GM18870 (cell line): ENCODE measurements around the gene RAD23A.
"Not testable (repeated sequence)": the region's sequence is repeated elsewhere in the genome, so short reads cannot be mapped to it uniquely, and the experiment has no call there.

Source experiments
- ATAC-seq: cut with Tn5 transposase; IDR thresholded peaks from one replicate; pipeline ENCODE4 v1.9.1; 2021; ENCODE audit warnings: moderate library complexity; ENCODE audit not compliant: unreplicated experiment

RAD23A gene

GRCh38 chr19:12937927-12938778 lies 7.5 kb upstream of the RAD23A start, which contains the start of gene CALR:
Gene CALR (plus strand): TSS chr19:12938609. CDS start chr19:12938680, 71 bp downstream.
- ATAC-seq: peak; percentile 76

GRCh38 chr19:12938779-12939601 lies 6.7 kb upstream of the RAD23A start:
- ATAC-seq: no peak

DNA sequence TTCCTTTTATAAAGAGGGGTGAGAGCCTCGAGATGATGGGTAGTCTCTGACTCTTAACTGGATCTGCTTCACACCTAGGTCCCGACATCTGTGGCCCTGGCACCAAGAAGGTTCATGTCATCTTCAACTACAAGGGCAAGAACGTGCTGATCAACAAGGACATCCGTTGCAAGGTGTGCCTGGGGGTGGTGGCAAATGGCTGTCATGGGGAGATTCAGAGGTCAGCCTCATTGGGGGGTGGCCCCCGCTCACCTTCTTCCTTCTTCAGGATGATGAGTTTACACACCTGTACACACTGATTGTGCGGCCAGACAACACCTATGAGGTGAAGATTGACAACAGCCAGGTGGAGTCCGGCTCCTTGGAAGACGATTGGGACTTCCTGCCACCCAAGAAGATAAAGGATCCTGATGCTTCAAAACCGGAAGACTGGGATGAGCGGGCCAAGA lies 5.7 kb upstream of the RAD23A start:
- no peak for ATAC-seq

- ATAC-seq: no peak
These were observed 4.8 kb upstream of the RAD23A start for GRCh38 chr19:12940897-12941296.

DNA sequence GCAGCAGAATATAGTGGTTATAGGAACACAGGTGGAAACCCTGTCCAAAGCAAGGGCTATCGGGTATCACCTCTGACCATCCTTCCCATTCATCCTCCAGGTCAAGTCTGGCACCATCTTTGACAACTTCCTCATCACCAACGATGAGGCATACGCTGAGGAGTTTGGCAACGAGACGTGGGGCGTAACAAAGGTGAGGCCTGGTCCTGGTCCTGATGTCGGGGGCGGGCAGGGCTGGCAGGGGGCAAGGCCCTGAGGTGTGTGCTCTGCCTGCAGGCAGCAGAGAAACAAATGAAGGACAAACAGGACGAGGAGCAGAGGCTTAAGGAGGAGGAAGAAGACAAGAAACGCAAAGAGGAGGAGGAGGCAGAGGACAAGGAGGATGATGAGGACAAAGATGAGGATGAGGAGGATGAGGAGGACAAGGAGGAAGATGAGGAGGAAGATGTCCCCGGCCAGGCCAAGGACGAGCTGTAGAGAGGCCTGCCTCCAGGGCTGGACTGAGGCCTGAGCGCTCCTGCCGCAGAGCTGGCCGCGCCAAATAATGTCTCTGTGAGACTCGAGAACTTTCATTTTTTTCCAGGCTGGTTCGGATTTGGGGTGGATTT lies 2.1 kb upstream of the RAD23A start:
- no peak for ATAC-seq

DNA sequence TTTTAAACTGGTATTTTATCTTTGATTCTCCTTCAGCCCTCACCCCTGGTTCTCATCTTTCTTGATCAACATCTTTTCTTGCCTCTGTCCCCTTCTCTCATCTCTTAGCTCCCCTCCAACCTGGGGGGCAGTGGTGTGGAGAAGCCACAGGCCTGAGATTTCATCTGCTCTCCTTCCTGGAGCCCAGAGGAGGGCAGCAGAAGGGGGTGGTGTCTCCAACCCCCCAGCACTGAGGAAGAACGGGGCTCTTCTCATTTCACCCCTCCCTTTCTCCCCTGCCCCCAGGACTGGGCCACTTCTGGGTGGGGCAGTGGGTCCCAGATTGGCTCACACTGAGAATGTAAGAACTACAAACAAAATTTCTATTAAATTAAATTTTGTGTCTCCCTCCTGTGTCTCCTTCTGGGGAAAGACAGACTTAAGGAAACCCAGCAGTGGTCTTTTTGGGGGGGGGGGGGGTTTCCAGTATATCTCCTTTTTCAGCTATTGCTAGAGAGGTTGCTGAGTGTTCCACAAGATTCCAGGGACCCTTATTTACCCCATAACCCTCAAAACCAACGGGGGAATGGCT lies 1.5 kb upstream of the RAD23A start:
- ATAC-seq: no peak

- ATAC-seq: no peak
These were observed 545 bp downstream of the RAD23A start for GRCh38 chr19:12946092-12946721.

DNA sequence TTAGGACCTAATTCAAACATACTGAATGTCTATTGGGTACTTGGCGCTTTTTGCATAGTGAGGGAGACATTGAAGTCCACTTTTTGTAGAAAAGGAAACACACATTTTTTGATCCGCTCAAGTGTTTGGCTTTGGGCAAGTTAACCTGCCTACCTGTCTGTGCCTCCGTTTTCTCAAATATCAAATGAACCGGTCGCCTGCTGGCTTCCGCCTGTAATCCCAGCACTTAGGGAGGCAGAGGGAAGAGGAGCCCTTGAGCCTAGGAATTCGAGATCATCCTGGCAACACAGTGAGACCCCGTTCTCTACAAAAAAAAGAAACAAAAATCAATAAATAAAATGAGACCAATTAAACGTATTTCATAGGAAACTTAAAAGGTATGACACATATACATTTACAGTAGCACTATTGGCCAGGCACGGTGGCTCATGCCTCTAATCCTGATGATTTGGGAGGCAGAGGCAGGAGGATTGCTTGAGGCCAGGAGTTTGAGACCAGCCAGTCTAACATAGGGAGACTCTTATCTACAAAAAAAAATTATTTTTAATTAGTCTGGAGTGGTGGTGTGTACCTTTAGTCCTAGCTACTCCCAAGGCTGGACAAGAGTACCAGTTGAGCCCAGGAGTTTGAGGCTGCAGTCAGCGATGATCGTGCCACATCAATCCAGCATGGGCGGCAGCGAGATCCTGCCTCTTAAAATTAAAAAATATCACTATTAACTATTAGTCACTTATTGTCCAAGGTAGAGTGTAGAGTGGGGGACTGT lies 1.3 kb downstream of the RAD23A start:
- ATAC-seq: no peak

GRCh38 chr19:12947702-12948611 lies 2.3 kb downstream of the RAD23A start:
- no peak for ATAC-seq

DNA sequence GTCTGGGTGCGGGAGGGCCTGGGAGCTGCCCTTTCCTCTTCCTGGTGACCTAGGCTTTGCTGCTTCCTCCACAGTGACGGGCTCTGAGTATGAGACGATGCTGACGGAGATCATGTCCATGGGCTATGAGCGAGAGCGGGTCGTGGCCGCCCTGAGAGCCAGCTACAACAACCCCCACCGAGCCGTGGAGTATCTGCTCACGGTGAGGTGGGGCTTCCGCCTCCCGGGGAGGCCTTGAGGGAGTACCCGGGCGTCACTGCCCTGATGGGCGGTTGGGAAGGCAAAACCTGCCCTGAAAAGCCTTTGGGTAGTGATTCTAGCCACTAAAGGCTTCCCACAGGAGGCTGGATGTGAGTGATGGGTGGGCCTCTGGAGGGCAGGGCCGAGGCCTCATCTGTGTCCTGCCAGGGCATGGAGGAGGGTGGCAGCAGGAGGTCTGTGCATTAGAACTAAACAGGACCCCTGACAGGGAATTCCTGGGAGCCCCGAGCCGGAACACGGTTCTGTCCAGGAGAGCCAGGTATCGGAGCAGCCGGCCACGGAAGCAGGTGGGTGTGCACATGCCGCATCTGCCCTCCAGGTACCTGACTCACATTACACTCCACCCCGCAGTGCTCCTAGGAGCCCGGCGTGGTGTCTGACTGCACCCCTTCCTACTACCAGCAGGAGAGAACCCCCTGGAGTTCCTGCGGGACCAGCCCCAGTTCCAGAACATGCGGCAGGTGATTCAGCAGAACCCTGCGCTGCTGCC lies 3.1 kb downstream of the RAD23A start:
- no peak for ATAC-seq

- no peak for ATAC-seq
These were observed 4.0 kb downstream of the RAD23A start for GRCh38 chr19:12949363-12950283.

DNA sequence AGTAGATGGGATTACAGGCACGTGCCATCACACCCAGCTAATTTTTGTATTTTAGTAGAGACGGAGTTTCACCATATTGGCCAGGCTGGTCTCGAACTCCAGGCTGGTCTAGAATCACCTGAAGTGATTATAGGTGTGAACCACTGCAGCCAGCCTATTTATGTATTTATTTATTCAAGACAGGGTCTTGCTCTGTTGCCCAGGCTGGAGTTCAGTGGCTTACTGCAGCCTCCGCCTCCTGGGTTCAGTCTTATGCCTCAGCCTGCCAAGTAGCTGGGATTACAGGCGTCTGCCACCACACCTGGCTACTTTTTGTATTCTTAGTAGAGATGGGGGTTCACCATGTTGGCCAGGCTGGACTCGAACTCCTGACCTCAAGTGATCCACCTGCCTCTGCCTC lies 6.4 kb downstream of the RAD23A start:
- ATAC-seq: not testable (repeated sequence)

- ATAC-seq: no peak
These were observed 7.0 kb downstream of the RAD23A start for GRCh38 chr19:12952488-12953137.

DNA sequence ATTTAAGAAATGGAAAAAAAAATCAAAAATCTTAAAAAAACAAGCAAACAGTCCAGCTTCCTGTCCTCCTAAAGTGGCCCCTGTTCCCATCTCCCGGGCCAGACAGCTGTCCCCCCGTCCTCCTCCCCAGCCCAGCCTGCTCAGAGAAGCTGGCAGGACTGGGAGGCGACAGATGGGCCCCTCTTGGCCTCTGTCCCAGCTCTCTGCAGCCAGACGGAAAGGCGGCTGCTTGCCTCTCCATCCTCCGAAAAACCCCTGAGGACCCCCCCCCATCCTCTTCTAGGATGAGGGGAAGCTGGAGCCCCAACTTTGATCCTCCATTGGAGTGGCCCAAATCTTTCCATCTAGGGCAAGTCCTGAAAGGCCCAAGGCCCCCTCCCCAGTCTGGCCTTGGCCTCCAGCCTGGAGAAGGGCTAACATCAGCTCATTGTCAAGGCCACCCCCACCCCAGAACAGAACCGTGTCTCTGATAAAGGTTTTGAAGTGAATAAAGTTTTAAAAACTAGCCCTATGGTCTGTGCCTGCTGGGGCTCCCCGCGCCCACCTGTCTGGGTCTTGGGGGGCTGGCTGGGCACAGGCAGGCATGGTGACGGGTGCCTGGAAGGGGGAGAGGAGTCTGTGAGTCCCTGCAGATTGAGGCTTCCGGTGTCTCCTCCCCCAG lies 7.6 kb downstream of the RAD23A start:
- ATAC-seq: no peak

GRCh38 chr19:12953799-12954611 lies 8.3 kb downstream of the RAD23A start:
- no peak for ATAC-seq
